Neural crest cell (in vitro differentiated cells): ENCODE results near the gene FZD2. TPM values are rescaled to one million over a fixed set of nuclear protein-coding genes. Genes with fewer than 3 reads are reported as not detected.

Experiments used
- DNase-seq: peaks from one replicate; pipeline ENCODE4 v3.0.0; 2021; ENCODE audit warnings: low read depth, mixed read lengths, low spot score
- H3K27ac Mint-ChIP-seq: one replicate; pipeline ENCODE4 v1.8.0; 2021; ENCODE audit warnings: mild to moderate bottlenecking, mixed read lengths; ENCODE audit not compliant: unreplicated experiment
- H3K27me3 Mint-ChIP-seq: 2 replicates; pipeline ENCODE4 v1.8.0; 2021; ENCODE audit warnings: low read depth, mild to moderate bottlenecking, mixed read lengths
- H3K36me3 Mint-ChIP-seq: 2 replicates; pipeline ENCODE4 v1.8.0; 2021; ENCODE audit warnings: low read depth, mild to moderate bottlenecking, mixed read lengths
- H3K4me1 Mint-ChIP-seq: 2 replicates; pipeline ENCODE4 v1.8.0; 2021; ENCODE audit warnings: mixed read lengths
- H3K4me3 Mint-ChIP-seq: one replicate; pipeline ENCODE4 v1.8.0; 2021; ENCODE audit warnings: mild to moderate bottlenecking, mixed read lengths
- H3K9me3 Mint-ChIP-seq: 2 replicates; pipeline ENCODE4 v1.8.0; 2021; ENCODE audit warnings: mixed read lengths
- CTCF ChIP-seq: fragments of 200-600 bp; sonication (generic); conservative IDR thresholded peaks from 2 replicates; pipeline ENCODE4 v1.5.0; 2021; ENCODE audit warnings: antibody characterized with exemption, mild to moderate bottlenecking
- total RNA-seq: library from RNA; stranded (reverse); gene quantifications from 2 replicates; pipeline ENCODE4 v1.2.1, GENCODE V29; 2021

The FZD2 gene
- total RNA-seq, 1 donor from 2014 or later: 96.2 TPM

GRCh38 chr17:44527102-44527501 lies 30.2 kb upstream of the FZD2 start:
- H3K4me1 Mint-ChIP-seq: no peaks in the 10 kb centered on the region
- H3K27me3 Mint-ChIP-seq: no peaks in the 10 kb centered on the region

GRCh38 chr17:44527954-44528353 lies 29.3 kb upstream of the FZD2 start:
- TF ChIP-seq CTCF: no peak
- peaks cover 3% of the 10 kb centered on the region for H3K36me3 Mint-ChIP-seq
- DNase-seq: no peak
- peaks cover 8% of the 10 kb centered on the region for H3K9me3 Mint-ChIP-seq
- H3K27me3 Mint-ChIP-seq: no peaks in the 10 kb centered on the region
- no peaks in the 10 kb centered on the region for H3K4me1 Mint-ChIP-seq
- no peak overlapping the region for H3K27ac Mint-ChIP-seq
- no peak overlapping the region for H3K4me3 Mint-ChIP-seq

More at GRCh38 chr17:44527102-44527501, 30.2 kb upstream of the FZD2 start:
- DNase-seq: no peak
- no peak overlapping the region for H3K27ac Mint-ChIP-seq
- no peak for TF ChIP-seq CTCF
- H3K36me3 Mint-ChIP-seq: peaks cover 3% of the 10 kb centered on the region
- H3K9me3 Mint-ChIP-seq: peaks cover 8% of the 10 kb centered on the region
- H3K4me3 Mint-ChIP-seq: no peak overlapping the region

- Mint-ChIP-seq H3K27ac (no peak overlapping the region), H3K4me1 (peaks cover 10% of the 10 kb centered on the region), H3K27me3 (no peaks in the 10 kb centered on the region), H3K36me3 (no peaks in the 10 kb centered on the region), H3K4me3 (no peak overlapping the region), H3K9me3 (peaks cover 8% of the 10 kb centered on the region)
- TF ChIP-seq CTCF: no peak
- DNase-seq: no peak
Measured at GRCh38 chr17:44529864-44530263, 27.4 kb upstream of the FZD2 start.

DNA sequence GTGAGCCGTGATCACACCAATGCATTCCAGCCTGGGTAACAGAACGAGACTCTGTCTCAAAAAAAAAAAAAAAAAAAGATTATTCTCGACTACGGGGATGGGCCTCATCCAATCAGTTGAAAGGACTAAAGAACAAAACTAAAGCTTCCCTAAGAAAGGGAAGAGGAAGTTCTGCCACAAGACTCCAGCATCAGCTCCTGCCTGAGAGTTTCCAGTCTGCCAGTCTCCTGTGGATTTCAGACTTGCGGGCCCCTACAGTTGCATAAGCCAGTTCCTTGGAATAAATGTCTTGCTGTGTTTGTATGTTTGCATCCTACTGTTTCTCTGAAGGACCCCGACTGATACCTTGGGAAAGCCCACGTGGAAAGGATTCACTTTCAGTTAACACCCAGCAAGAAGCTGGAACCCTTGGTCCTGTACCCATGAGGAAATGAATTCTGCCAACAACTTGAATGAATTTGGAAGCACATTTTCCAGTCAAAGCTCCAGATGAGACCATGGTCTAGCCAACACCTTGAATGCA lies 26.3 kb upstream of the FZD2 start:
- H3K4me3 Mint-ChIP-seq: no peak overlapping the region
- no peaks in the 10 kb centered on the region for H3K27me3 Mint-ChIP-seq
- H3K27ac Mint-ChIP-seq: no peak overlapping the region
- DNase-seq: no peak
- H3K4me1 Mint-ChIP-seq: peaks cover 14% of the 10 kb centered on the region
- no peaks in the 10 kb centered on the region for H3K36me3 Mint-ChIP-seq
- H3K9me3 Mint-ChIP-seq: peaks cover 4% of the 10 kb centered on the region
- no peak for TF ChIP-seq CTCF

DNA sequence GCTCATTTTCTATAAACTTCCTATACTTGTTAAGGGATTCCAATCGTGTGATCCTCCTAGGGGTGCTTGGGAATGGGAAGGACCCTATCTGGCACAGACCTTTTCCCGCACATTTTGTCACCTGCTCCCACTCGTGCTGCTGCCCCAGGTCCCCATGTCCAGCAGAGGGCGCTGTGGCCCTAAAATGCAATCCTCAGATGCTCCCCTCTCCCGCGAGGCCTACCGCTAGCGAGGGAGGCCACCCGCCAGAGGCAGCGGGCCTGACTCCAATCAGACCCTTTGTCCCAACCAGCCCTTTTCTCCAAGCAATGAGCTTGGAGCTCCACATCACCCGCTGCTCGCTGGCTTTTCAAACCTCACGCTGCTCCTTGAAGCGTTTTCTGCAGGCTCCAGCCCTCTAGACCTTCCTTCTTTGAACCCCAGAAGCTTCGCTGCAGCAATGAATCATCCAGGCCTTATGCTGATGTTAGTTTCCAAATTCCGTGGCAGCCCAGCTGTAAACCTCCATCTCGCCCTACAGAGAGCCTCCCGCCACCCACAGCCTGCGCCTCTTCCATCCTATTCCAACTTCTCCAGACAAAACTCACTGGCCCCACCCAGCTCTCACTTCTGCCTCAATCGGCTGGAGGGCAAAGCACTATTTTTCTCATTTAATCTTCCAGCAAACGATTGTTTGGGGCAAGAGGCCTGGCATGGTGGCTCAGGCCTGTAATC lies 23.6 kb upstream of the FZD2 start:
- no peaks in the 10 kb centered on the region for H3K27me3 Mint-ChIP-seq

More for the DNA sequence above, 23.6 kb upstream of the FZD2 start:
- peak; percentile 98 for TF ChIP-seq CTCF
- DNase-seq: peak; percentile 99
- Mint-ChIP-seq H3K9me3 (peaks cover 5% of the 10 kb centered on the region), H3K36me3 (no peaks in the 10 kb centered on the region), H3K4me3 (peak overlapping the region; percentile 36), H3K4me1 (peaks cover 34% of the 10 kb centered on the region), H3K27ac (peak overlapping the region; percentile 98)
